Measurements from ENCODE around the gene CAMK1.

DNA sequence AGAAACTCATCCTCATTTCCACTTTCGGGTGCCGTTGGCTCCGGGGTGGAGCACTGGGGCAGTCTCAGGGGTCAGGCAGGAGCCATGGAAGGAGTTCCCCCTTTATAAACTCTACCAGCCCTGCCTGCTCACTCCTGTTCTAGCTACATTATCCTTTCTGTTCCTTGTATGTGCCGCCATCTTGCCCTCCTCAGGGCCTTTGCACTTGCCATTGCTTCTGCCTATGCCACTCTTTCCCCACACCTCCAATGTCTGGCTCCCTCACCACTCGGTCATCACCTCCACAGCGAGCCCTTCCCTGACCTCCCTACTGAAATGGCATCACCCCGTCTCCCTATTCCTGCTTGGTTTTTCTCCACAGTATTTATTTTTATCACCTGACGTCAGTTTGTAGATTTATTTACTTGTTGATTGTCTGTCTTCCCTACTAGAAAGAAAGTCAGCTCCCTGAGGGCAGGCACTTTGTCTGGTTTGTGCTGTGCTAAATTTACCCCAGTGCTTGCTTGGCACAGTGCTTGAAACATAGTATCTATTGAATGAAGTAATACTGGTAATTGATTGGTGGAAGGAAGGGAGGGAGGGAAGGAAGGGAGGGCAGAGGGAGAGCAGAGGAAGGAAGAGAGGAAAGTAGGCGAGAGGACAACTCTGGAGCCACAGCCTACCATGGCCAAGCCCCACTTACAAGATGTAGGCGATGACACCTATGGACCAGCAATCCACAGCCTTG lies 8.8 kb downstream of the CAMK1 start:
- TF ChIP-seq, protein P1, sequence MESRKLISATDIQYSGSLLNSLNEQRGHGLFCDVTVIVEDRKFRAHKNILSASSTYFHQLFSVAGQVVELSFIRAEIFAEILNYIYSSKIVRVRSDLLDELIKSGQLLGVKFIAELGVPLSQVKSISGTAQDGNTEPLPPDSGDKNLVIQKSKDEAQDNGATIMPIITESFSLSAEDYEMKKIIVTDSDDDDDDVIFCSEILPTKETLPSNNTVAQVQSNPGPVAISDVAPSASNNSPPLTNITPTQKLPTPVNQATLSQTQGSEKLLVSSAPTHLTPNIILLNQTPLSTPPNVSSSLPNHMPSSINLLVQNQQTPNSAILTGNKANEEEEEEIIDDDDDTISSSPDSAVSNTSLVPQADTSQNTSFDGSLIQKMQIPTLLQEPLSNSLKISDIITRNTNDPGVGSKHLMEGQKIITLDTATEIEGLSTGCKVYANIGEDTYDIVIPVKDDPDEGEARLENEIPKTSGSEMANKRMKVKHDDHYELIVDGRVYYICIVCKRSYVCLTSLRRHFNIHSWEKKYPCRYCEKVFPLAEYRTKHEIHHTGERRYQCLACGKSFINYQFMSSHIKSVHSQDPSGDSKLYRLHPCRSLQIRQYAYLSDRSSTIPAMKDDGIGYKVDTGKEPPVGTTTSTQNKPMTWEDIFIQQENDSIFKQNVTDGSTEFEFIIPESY (IDR thresholded peaks at IDR 0.05): no peak
- no peak for TF ChIP-seq JUND (IDR thresholded peaks at IDR 0.05)
- TF ChIP-seq RAD21 (IDR thresholded peaks at IDR 0.05): no peak
- TF ChIP-seq, protein P2, sequence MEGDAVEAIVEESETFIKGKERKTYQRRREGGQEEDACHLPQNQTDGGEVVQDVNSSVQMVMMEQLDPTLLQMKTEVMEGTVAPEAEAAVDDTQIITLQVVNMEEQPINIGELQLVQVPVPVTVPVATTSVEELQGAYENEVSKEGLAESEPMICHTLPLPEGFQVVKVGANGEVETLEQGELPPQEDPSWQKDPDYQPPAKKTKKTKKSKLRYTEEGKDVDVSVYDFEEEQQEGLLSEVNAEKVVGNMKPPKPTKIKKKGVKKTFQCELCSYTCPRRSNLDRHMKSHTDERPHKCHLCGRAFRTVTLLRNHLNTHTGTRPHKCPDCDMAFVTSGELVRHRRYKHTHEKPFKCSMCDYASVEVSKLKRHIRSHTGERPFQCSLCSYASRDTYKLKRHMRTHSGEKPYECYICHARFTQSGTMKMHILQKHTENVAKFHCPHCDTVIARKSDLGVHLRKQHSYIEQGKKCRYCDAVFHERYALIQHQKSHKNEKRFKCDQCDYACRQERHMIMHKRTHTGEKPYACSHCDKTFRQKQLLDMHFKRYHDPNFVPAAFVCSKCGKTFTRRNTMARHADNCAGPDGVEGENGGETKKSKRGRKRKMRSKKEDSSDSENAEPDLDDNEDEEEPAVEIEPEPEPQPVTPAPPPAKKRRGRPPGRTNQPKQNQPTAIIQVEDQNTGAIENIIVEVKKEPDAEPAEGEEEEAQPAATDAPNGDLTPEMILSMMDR (IDR thresholded peaks at IDR 0.05; ENCODE audit: low read depth, low read length, missing input control): no peak
- no peak for TF ChIP-seq TAF1 (conservative IDR thresholded peaks at IDR 0.05)
- TF ChIP-seq YY1 (IDR thresholded peaks at IDR 0.05): no peak
- no peak for TF ChIP-seq FOXA2 (IDR thresholded peaks at IDR 0.05)
- TF ChIP-seq, protein P3, sequence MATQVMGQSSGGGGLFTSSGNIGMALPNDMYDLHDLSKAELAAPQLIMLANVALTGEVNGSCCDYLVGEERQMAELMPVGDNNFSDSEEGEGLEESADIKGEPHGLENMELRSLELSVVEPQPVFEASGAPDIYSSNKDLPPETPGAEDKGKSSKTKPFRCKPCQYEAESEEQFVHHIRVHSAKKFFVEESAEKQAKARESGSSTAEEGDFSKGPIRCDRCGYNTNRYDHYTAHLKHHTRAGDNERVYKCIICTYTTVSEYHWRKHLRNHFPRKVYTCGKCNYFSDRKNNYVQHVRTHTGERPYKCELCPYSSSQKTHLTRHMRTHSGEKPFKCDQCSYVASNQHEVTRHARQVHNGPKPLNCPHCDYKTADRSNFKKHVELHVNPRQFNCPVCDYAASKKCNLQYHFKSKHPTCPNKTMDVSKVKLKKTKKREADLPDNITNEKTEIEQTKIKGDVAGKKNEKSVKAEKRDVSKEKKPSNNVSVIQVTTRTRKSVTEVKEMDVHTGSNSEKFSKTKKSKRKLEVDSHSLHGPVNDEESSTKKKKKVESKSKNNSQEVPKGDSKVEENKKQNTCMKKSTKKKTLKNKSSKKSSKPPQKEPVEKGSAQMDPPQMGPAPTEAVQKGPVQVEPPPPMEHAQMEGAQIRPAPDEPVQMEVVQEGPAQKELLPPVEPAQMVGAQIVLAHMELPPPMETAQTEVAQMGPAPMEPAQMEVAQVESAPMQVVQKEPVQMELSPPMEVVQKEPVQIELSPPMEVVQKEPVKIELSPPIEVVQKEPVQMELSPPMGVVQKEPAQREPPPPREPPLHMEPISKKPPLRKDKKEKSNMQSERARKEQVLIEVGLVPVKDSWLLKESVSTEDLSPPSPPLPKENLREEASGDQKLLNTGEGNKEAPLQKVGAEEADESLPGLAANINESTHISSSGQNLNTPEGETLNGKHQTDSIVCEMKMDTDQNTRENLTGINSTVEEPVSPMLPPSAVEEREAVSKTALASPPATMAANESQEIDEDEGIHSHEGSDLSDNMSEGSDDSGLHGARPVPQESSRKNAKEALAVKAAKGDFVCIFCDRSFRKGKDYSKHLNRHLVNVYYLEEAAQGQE (IDR thresholded peaks at IDR 0.05): no peak
- TF ChIP-seq GABPA (IDR thresholded peaks at IDR 0.05 in 1 of 2, conservative IDR thresholded peaks at IDR 0.05 in 1 of 2): no peak
- TF ChIP-seq, protein P4, sequence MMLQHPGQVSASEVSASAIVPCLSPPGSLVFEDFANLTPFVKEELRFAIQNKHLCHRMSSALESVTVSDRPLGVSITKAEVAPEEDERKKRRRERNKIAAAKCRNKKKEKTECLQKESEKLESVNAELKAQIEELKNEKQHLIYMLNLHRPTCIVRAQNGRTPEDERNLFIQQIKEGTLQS (IDR thresholded peaks at IDR 0.05): no peak
- no peak for TF ChIP-seq NR2F2 (IDR thresholded peaks at IDR 0.05)

All from liver (tissue), 3 donors.